Testis (tissue), 2 donors: ENCODE measurements around the gene CDH4.

Experiments
- POLR2A ChIP-seq: fragments of 450-650 bp; IDR thresholded peaks from one replicate; pipeline ENCODE4 v1.6.1; 2017; ENCODE audit warnings: antibody characterized with exemption, mild to moderate bottlenecking, moderate library complexity
- TF ChIP-seq, protein P1 (sequence below), 3 experiments: fragments of 450-650 bp in 2 of 3; fragments of 200-600 bp in 1 of 3; sonication (generic) in 1 of 3; IDR thresholded peaks; one replicate each; pipeline ENCODE4 v1.5.1; 2016 to 2019; ENCODE audit warnings: antibody characterized with exemption in 3 of 3, mild to moderate bottlenecking in 2 of 3, moderate library complexity in 1 of 3

DNA sequence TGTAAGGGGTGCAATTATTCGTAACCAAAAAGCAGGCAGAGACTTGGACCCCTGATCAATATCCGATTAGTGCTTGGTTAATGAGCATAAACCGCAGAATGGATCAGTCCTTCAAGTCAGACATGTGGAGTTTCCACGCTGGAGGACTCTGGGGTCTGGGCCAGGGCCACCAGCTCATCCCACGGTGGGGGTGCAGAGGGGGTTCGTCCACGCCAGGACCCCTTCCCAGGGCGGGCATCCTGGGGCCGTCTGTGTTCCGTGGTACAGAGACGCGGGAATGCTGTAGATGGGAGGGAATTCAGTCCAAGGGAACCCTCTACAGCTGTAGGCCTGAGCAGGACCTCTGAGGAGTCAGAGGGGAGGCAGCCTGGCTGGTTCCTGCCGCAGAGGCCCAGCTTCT is 615.9 kb downstream of the CDH4 start:
- TF ChIP-seq, protein P1, sequence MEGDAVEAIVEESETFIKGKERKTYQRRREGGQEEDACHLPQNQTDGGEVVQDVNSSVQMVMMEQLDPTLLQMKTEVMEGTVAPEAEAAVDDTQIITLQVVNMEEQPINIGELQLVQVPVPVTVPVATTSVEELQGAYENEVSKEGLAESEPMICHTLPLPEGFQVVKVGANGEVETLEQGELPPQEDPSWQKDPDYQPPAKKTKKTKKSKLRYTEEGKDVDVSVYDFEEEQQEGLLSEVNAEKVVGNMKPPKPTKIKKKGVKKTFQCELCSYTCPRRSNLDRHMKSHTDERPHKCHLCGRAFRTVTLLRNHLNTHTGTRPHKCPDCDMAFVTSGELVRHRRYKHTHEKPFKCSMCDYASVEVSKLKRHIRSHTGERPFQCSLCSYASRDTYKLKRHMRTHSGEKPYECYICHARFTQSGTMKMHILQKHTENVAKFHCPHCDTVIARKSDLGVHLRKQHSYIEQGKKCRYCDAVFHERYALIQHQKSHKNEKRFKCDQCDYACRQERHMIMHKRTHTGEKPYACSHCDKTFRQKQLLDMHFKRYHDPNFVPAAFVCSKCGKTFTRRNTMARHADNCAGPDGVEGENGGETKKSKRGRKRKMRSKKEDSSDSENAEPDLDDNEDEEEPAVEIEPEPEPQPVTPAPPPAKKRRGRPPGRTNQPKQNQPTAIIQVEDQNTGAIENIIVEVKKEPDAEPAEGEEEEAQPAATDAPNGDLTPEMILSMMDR (IDR thresholded peaks at IDR 0.05) = no peak
- no peak for TF ChIP-seq POLR2A
